ENCODE measurements around the gene DR1. TPM values are rescaled to one million over a fixed set of nuclear protein-coding genes. Genes with fewer than 3 reads are reported as not detected.

DR1 gene
- total and polyA plus RNA-seq, 2 of the 4 experiments (the other 2 are of a cell fraction), result 27.1 to 39.4 TPM

DNA sequence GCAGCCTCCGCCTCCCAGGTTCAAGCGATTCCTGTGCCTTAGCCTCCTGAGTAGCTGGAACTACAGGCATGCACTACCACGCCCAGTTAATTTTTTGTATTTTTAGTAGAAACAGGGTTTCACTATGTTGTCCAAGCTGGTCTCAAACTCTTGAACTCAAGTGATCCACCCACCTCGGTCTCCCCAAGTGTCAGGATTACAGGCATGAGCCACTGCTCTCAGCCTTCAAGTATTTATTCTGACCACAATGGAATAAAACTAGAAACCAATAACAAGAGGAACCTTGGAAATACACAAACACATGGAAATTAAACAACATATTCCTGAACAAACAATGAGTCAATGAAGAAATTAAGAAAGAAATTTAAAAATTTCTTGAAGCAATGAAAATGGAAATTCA is 32.7 kb upstream of the DR1 start:
- H3K14ac ChIP-seq (replicated peaks; ENCODE audit: low read depth, low read length), result no peak overlapping the region

More for the DNA sequence above, 32.7 kb upstream of the DR1 start:
- no peaks in the 10 kb centered on the region for H3K9me1 ChIP-seq (ENCODE audit: insufficient read depth, low read length)
- H3K4me3 ChIP-seq (ENCODE audit: insufficient read depth, low read depth, low read length), result no peak overlapping the region
- 100% methylated on average over 1 of the region's 4 CpGs; no CpG with 5 or more reads in 1 of the 2 experiments for WGBS, 2 experiments (ENCODE audit: extremely low coverage in 2 of 2, insufficient read length in 1 of 2)
- no peaks in the 10 kb centered on the region for H3K4me1 ChIP-seq (ENCODE audit: control insufficient read depth, insufficient read depth, low read length)
- H3K23ac ChIP-seq (ENCODE audit: low read depth, low read length), result no peak overlapping the region
- H2AK5ac ChIP-seq (ENCODE audit: low read depth, low read length), result no peak overlapping the region
- H3K36me3 ChIP-seq (ENCODE audit: control insufficient read depth, insufficient read depth, low read length), result no peaks in the 10 kb centered on the region
- no peak overlapping the region for H3K56ac ChIP-seq (ENCODE audit: extremely low read depth, insufficient read depth, low read length)
- in situ Hi-C loops (cut with MboI; ENCODE audit: low sequenced_read_pairs), result no loop called here
- no peaks in the 10 kb centered on the region for H3K9me3 ChIP-seq (ENCODE audit: control insufficient read depth, insufficient read depth, low read length)
- H3K18ac ChIP-seq (ENCODE audit: low read depth, low read length), result no peak overlapping the region
- dilution Hi-C loops (cut with HindIII; ENCODE audit: low sequenced_read_pairs, unreplicated experiment), result no loop called here
- CTCF ChIA-PET, result interaction anchor here (1.7 kb wide), 1 partner anchor 9 kb away, joined by 5 read pairs; no protein-coding TSS in a partner anchor
- TF ChIP-seq FOS (IDR thresholded peaks at IDR 0.05; ENCODE audit: low read depth, low read length), result no peak
- TF ChIP-seq POLR2A (IDR thresholded peaks at IDR 0.05; ENCODE audit: low read depth, low read length), result no peak
- TF ChIP-seq RAD21 (IDR thresholded peaks at IDR 0.05; ENCODE audit: low read length), result no peak
- TF ChIP-seq CHD1 (IDR thresholded peaks at IDR 0.05; ENCODE audit: low read depth, low read length), result no peak
- no peak for TF ChIP-seq RCOR1 (IDR thresholded peaks at IDR 0.05; ENCODE audit: insufficient replicate concordance, low read length)
- TF ChIP-seq, protein P1, sequence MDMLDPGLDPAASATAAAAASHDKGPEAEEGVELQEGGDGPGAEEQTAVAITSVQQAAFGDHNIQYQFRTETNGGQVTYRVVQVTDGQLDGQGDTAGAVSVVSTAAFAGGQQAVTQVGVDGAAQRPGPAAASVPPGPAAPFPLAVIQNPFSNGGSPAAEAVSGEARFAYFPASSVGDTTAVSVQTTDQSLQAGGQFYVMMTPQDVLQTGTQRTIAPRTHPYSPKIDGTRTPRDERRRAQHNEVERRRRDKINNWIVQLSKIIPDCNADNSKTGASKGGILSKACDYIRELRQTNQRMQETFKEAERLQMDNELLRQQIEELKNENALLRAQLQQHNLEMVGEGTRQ (IDR thresholded peaks at IDR 0.05; ENCODE audit: low read depth, low read length), result no peak
- TF ChIP-seq, protein P2, sequence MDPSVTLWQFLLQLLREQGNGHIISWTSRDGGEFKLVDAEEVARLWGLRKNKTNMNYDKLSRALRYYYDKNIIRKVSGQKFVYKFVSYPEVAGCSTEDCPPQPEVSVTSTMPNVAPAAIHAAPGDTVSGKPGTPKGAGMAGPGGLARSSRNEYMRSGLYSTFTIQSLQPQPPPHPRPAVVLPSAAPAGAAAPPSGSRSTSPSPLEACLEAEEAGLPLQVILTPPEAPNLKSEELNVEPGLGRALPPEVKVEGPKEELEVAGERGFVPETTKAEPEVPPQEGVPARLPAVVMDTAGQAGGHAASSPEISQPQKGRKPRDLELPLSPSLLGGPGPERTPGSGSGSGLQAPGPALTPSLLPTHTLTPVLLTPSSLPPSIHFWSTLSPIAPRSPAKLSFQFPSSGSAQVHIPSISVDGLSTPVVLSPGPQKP (IDR thresholded peaks at IDR 0.05; ENCODE audit: borderline replicate concordance, low read depth, low read length), result no peak
- TF ChIP-seq MAZ (IDR thresholded peaks at IDR 0.05; ENCODE audit: borderline replicate concordance, low read depth, low read length), result no peak
- no peak for TF ChIP-seq CEBPB (IDR thresholded peaks at IDR 0.05; ENCODE audit: low read depth, low read length)
- TF ChIP-seq SMC3 (IDR thresholded peaks at IDR 0.05; ENCODE audit: low read depth, low read length), result no peak
- TF ChIP-seq MXI1 (IDR thresholded peaks at IDR 0.05; ENCODE audit: borderline replicate concordance, low read depth, low read length), result no peak
- TF ChIP-seq MAFK (IDR thresholded peaks at IDR 0.05; ENCODE audit: low read depth, low read length), result no peak
- TF ChIP-seq BHLHE40 (IDR thresholded peaks at IDR 0.05; ENCODE audit: low read depth, low read length), result no peak
- TF ChIP-seq, protein P3, sequence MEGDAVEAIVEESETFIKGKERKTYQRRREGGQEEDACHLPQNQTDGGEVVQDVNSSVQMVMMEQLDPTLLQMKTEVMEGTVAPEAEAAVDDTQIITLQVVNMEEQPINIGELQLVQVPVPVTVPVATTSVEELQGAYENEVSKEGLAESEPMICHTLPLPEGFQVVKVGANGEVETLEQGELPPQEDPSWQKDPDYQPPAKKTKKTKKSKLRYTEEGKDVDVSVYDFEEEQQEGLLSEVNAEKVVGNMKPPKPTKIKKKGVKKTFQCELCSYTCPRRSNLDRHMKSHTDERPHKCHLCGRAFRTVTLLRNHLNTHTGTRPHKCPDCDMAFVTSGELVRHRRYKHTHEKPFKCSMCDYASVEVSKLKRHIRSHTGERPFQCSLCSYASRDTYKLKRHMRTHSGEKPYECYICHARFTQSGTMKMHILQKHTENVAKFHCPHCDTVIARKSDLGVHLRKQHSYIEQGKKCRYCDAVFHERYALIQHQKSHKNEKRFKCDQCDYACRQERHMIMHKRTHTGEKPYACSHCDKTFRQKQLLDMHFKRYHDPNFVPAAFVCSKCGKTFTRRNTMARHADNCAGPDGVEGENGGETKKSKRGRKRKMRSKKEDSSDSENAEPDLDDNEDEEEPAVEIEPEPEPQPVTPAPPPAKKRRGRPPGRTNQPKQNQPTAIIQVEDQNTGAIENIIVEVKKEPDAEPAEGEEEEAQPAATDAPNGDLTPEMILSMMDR (conservative IDR thresholded peaks at IDR 0.05; ENCODE audit: low read depth, low read length), result no peak
- TF ChIP-seq NFE2L2 (IDR thresholded peaks at IDR 0.05; ENCODE audit: low read depth, low read length), result no peak
- no peak overlapping the region for H2AFZ ChIP-seq (replicated peaks; ENCODE audit: low read length, poor library complexity)
- H4K5ac ChIP-seq (ENCODE audit: low read depth, low read length), result no peak overlapping the region
- no peak overlapping the region for H2BK20ac ChIP-seq (ENCODE audit: low read depth, low read length)
- DNase-seq (no peak), ATAC-seq (ENCODE audit: low read depth) (no peak)
- H2BK15ac ChIP-seq (ENCODE audit: low read depth, low read length), result no peak overlapping the region
- H2BK5ac ChIP-seq (ENCODE audit: low read depth, low read length, poor library complexity, severe bottlenecking), result no peak overlapping the region
- no peak overlapping the region for H3K27ac ChIP-seq (ENCODE audit: insufficient read depth, low read length)
- H3K4me2 ChIP-seq (ENCODE audit: low read depth, low read length), result no peak overlapping the region
- H3K9ac ChIP-seq (ENCODE audit: low read depth, low read length), result no peak overlapping the region
- H4K91ac ChIP-seq (ENCODE audit: insufficient read depth, low read depth, low read length), result no peak overlapping the region
- no peak overlapping the region for H2BK120ac ChIP-seq (ENCODE audit: low read depth, low read length)
- H3K79me1 ChIP-seq (ENCODE audit: low read depth in 1 of 2, low read length in 2 of 2), result no peaks in the 10 kb centered on the region
- no peak overlapping the region for H2AK9ac ChIP-seq (replicated peaks; ENCODE audit: low read depth, low read length, poor library complexity)
- no peaks in the 10 kb centered on the region for H4K20me1 ChIP-seq (ENCODE audit: insufficient read depth, low read length)
- no TSS peak for BruUV-seq (replicated peaks)
- H3K27me3 ChIP-seq (ENCODE audit: control insufficient read depth, insufficient read depth, low read length), result no peaks in the 10 kb centered on the region
- POLR2A ChIA-PET (ENCODE audit: unreplicated experiment), result no interaction called here
- intact Hi-C loops (cut with micrococcal nuclease), result no loop called here
- no peak overlapping the region for H3K4ac ChIP-seq (ENCODE audit: low read depth, low read length)
- H4K8ac ChIP-seq (ENCODE audit: low read depth in 2 of 2, low read length in 2 of 2), result no peak overlapping the region
